Mesenchymal stem cell (in vitro differentiated cells and primary cell): ENCODE measurements around the gene SMIM3.

ENCODE experiments used
- DNase-seq: peaks from one replicate; pipeline ENCODE4 v3.0.0-alpha.2; 2013
- H2AFZ ChIP-seq: one replicate; pipeline ENCODE4 v1.6.1; 2013; ENCODE audit warnings: low read depth, mild to moderate bottlenecking, control low read depth, inconsistent platforms, low read length, moderate library complexity
- H2AK5ac ChIP-seq: 2 replicates; pipeline ENCODE4 v1.6.1; 2013; ENCODE audit warnings: low read length, moderate library complexity, mild to moderate bottlenecking, inconsistent platforms; ENCODE audit not compliant: severe bottlenecking
- H2BK120ac ChIP-seq: one replicate; pipeline ENCODE4 v1.6.1; 2013; ENCODE audit warnings: low read depth, mild to moderate bottlenecking, inconsistent platforms, low read length, moderate library complexity
- H2BK12ac ChIP-seq, 2 experiments: one replicate each; pipeline ENCODE4 v1.6.1; 2013; ENCODE audit warnings: inconsistent platforms in 2 of 2, low read length in 2 of 2, mild to moderate bottlenecking in 2 of 2, moderate library complexity in 2 of 2, control low read depth in 1 of 2
- H2BK15ac ChIP-seq: one replicate; pipeline ENCODE4 v1.6.1; 2013; ENCODE audit warnings: mild to moderate bottlenecking, low read depth, inconsistent platforms; ENCODE audit not compliant: poor library complexity, severe bottlenecking
- H2BK5ac ChIP-seq: 2 replicates; pipeline ENCODE4 v1.6.1; 2013; ENCODE audit warnings: low read depth, mild to moderate bottlenecking, low read length, control low read depth, inconsistent platforms; ENCODE audit not compliant: poor library complexity, severe bottlenecking
- H3K14ac ChIP-seq, 2 experiments: one replicate each; pipeline ENCODE4 v1.6.1; 2013; ENCODE audit warnings: inconsistent platforms in 2 of 2, low read length in 2 of 2, control low read depth in 1 of 2, mild to moderate bottlenecking in 1 of 2, moderate library complexity in 1 of 2
- H3K18ac ChIP-seq, 2 experiments: one replicate each; pipeline ENCODE4 v1.6.1; 2013; ENCODE audit warnings: inconsistent platforms in 2 of 2, low read length in 2 of 2, control low read depth in 1 of 2, low read depth in 1 of 2, mild to moderate bottlenecking in 1 of 2
- H3K23ac ChIP-seq, 2 experiments: one replicate each; pipeline ENCODE4 v1.6.1; 2013; ENCODE audit warnings: inconsistent platforms in 2 of 2, low read length in 2 of 2, mild to moderate bottlenecking in 2 of 2, moderate library complexity in 2 of 2, control low read depth in 1 of 2
- H3K27ac ChIP-seq: 2 replicates; pipeline ENCODE4 v1.5.1; 2013; ENCODE audit warnings: mild to moderate bottlenecking, moderate library complexity, low read length, control low read depth, inconsistent platforms; ENCODE audit not compliant: poor library complexity, severe bottlenecking
- H3K27me3 ChIP-seq, 2 experiments: 2 replicates each; pipeline versions ENCODE4 v1.6.1 to v1.7.0; 2013; ENCODE audit warnings: low read length in 2 of 2, mild to moderate bottlenecking in 2 of 2, moderate library complexity in 2 of 2, control low read depth in 1 of 2, inconsistent platforms in 1 of 2; ENCODE audit not compliant: control insufficient read depth in 1 of 2, insufficient read depth in 1 of 2
- H3K36me3 ChIP-seq, 2 experiments: 2 replicates each; pipeline versions ENCODE4 v1.6.1 to v1.7.0; 2013; ENCODE audit warnings: low read length in 2 of 2, control low read depth in 1 of 2, inconsistent platforms in 1 of 2, low read depth in 1 of 2, mild to moderate bottlenecking in 1 of 2; ENCODE audit not compliant: insufficient read depth in 2 of 2, control insufficient read depth in 1 of 2
- H3K4ac ChIP-seq, 2 experiments: one replicate each; pipeline ENCODE4 v1.6.1; 2013; ENCODE audit warnings: inconsistent platforms in 2 of 2, low read length in 2 of 2, mild to moderate bottlenecking in 2 of 2, moderate library complexity in 2 of 2, control low read depth in 1 of 2, low read depth in 1 of 2
- H3K4me1 ChIP-seq: 2 replicates; pipeline ENCODE4 v1.6.1; 2013; ENCODE audit warnings: low read depth, low read length, control low read depth; ENCODE audit not compliant: control insufficient read depth, insufficient read depth
- H3K4me2 ChIP-seq: 2 replicates; pipeline ENCODE4 v1.6.1; 2013; ENCODE audit warnings: low read length, mild to moderate bottlenecking, inconsistent platforms; ENCODE audit not compliant: poor library complexity, severe bottlenecking
- H3K4me3 ChIP-seq, 2 experiments: 2 replicates each; pipeline versions ENCODE4 v1.5.1 to v1.7.0; 2013; ENCODE audit warnings: low read length in 2 of 2, mild to moderate bottlenecking in 2 of 2, control low read depth in 1 of 2, low read depth in 1 of 2; ENCODE audit not compliant: insufficient read depth in 1 of 2
- H3K79me1 ChIP-seq: replicated peaks from 2 replicates; pipeline ENCODE4 v1.6.1; 2013; ENCODE audit warnings: mild to moderate bottlenecking, control low read depth, low read length, inconsistent platforms; ENCODE audit not compliant: poor library complexity, severe bottlenecking
- H3K9ac ChIP-seq: 2 replicates; pipeline ENCODE4 v1.7.0; 2013; ENCODE audit warnings: mild to moderate bottlenecking, low read length, moderate library complexity
- H3K9me3 ChIP-seq: 2 replicates; pipeline ENCODE4 v1.7.0; 2013; ENCODE audit warnings: mild to moderate bottlenecking, low read length; ENCODE audit not compliant: control insufficient read depth
- H4K8ac ChIP-seq: one replicate; pipeline ENCODE4 v1.6.1; 2013; ENCODE audit warnings: inconsistent platforms, mild to moderate bottlenecking, low read length, moderate library complexity
- H4K91ac ChIP-seq: one replicate; pipeline ENCODE4 v1.6.1; 2013; ENCODE audit warnings: mild to moderate bottlenecking, low read length, inconsistent platforms
- WGBS: methylation state at CpG from one replicate; pipeline ENCODE4 v1.1.7; 2013; ENCODE audit warnings: mixed read lengths; 5-methylcytosine and 5-hydroxymethylcytosine counted together

The SMIM3 gene

GRCh38 chr5:150765011-150765798, 13.4 kb upstream of the SMIM3 start:
- Histone ChIP-seq H3K14ac (no peak overlapping the region), H3K27ac (no peak overlapping the region), H3K4ac (peak overlapping the region in 1 of 2 experiments; percentile 47), H3K9me3 (no peaks in the 10 kb centered on the region), H3K9ac (no peak overlapping the region), H3K4me3 (no peak overlapping the region), H2AFZ (no peak overlapping the region), H2BK5ac (no peak overlapping the region), H3K18ac (peak overlapping the region in 1 of 2 experiments; percentile 46), H3K23ac (no peak overlapping the region), H3K79me1 (no peaks in the 10 kb centered on the region), H3K4me1 (peaks cover 7% of the 10 kb centered on the region), H3K36me3 (peaks cover 0 to 7% of the 10 kb centered on the region in 2 experiments), H2BK15ac (peak overlapping the region; percentile 40), H3K27me3 (no peaks in the 10 kb centered on the region), H4K91ac (no peak overlapping the region), H2BK120ac (peak overlapping the region; percentile 54), H2BK12ac (peak overlapping the region in 1 of 2 experiments; percentile 85), H2AK5ac (no peak overlapping the region), H3K4me2 (no peak overlapping the region), H4K8ac (peak overlapping the region; percentile 81)
- 100% methylated on average over 1 of the region's 2 CpGs for WGBS
- DNase-seq, result no peak

GRCh38 chr5:150765799-150766169, 12.8 kb upstream of the SMIM3 start:
- no CpG with 5 or more reads among the region's 1 CpG for WGBS

DNA sequence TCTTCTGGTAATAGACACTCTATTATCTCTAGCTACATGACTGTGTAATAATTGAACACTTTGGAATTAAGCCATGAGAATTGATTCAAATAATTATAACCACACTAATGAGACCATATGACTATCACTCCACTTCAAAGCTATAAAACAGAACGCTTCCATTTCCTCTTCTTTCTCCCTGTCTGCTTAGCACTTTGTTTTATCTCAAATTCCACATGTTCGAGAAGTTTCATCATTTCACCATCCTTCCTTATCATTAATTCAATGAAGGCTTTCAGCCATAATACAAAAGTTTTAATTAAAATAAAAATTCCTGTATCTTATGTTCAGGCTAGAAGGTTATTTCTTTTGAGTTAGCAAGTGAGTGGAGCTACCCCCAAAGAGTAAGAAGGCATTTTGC, 12.3 kb upstream of the SMIM3 start:
- WGBS, result 73% methylated on average over 2 of the region's 2 CpGs
- no peak overlapping the region for H3K27ac ChIP-seq
- no peak overlapping the region for H3K4me2 ChIP-seq
- H3K4me1 ChIP-seq, result peaks cover 7% of the 10 kb centered on the region
- H3K27me3 ChIP-seq, result no peaks in the 10 kb centered on the region
- H2BK5ac ChIP-seq, result no peak overlapping the region
- no peak overlapping the region for H2BK15ac ChIP-seq
- no peak overlapping the region for H4K8ac ChIP-seq
- no peak overlapping the region for H2BK12ac ChIP-seq
- H2BK120ac ChIP-seq, result no peak overlapping the region
- no peak overlapping the region for H3K9ac ChIP-seq
- no peak overlapping the region for H2AFZ ChIP-seq
- H3K4ac ChIP-seq, result no peak overlapping the region
- H3K23ac ChIP-seq, result no peak overlapping the region
- H3K4me3 ChIP-seq, result no peak overlapping the region
- no peak overlapping the region for H4K91ac ChIP-seq
- H3K18ac ChIP-seq, result no peak overlapping the region
- no peak for DNase-seq
- no peak overlapping the region for H3K14ac ChIP-seq
- H3K36me3 ChIP-seq, result peaks cover 0 to 7% of the 10 kb centered on the region in 2 experiments
- no peaks in the 10 kb centered on the region for H3K9me3 ChIP-seq
- H2AK5ac ChIP-seq, result no peak overlapping the region
- no peaks in the 10 kb centered on the region for H3K79me1 ChIP-seq

More at GRCh38 chr5:150765799-150766169, 12.8 kb upstream of the SMIM3 start:
- no peaks in the 10 kb centered on the region for H3K79me1 ChIP-seq
- H3K9ac ChIP-seq, result no peak overlapping the region
- H2AK5ac ChIP-seq, result no peak overlapping the region
- no peak overlapping the region for H3K14ac ChIP-seq
- H2BK15ac ChIP-seq, result no peak overlapping the region
- no peak overlapping the region for H3K18ac ChIP-seq
- H3K23ac ChIP-seq, result no peak overlapping the region
- H2BK5ac ChIP-seq, result no peak overlapping the region
- peaks cover 7% of the 10 kb centered on the region for H3K4me1 ChIP-seq
- no peak overlapping the region for H2AFZ ChIP-seq
- no peak overlapping the region for H3K4ac ChIP-seq
- H2BK120ac ChIP-seq, result no peak overlapping the region
- no peak overlapping the region for H3K4me2 ChIP-seq
- no peak overlapping the region for H2BK12ac ChIP-seq
- H3K9me3 ChIP-seq, result no peaks in the 10 kb centered on the region
- H3K4me3 ChIP-seq, result no peak overlapping the region
- H3K36me3 ChIP-seq, result peaks cover 0 to 7% of the 10 kb centered on the region in 2 experiments
- DNase-seq, result no peak
- no peak overlapping the region for H4K91ac ChIP-seq
- H3K27me3 ChIP-seq, result no peaks in the 10 kb centered on the region
- H3K27ac ChIP-seq, result no peak overlapping the region
- no peak overlapping the region for H4K8ac ChIP-seq

DNA sequence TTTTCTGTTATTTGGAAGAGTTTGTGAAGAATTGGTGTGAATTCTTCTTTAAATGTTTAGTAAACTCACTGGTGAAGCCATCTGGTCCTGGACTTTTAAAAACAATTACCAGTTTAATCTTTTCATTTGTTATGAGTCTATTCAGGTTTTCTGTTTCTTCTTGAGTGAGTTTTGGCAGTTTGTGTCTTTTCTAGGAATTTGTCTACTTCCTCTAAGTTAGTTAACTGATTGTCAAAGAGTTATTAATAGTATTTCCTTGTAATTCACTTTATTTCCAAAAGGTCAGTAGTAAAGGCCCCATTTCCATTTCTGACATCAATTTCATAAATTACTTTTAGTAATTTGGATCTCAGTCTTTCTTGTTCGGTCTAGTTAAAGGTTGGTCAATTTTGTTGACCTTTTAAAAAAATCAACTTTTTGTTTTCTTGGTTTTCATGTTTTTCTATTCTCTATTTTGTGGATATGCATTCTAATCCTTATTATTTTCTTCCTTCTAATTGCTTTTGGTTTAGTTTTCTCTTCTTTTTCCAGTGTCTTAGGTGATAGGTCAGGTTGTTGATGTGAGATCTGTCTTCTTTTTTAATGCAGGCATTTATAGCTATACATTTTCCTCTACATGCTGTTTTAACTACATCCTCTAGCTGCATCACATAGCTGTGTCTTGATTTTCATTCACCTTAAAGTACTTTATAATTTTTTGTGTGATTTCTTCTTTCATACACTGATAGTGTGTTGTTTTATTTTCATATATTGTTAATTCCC, 7.3 kb upstream of the SMIM3 start:
- Histone ChIP-seq H3K4me3 (no peak overlapping the region), H2BK120ac (no peak overlapping the region), H4K8ac (no peak overlapping the region), H3K14ac (no peak overlapping the region), H3K27ac (no peak overlapping the region), H2BK5ac (no peak overlapping the region), H3K27me3 (no peaks in the 10 kb centered on the region), H3K36me3 (no peaks in the 10 kb centered on the region), H3K4me2 (no peak overlapping the region), H3K9ac (no peak overlapping the region), H2AFZ (no peak overlapping the region), H2AK5ac (no peak overlapping the region), H3K18ac (no peak overlapping the region), H3K4ac (no peak overlapping the region), H3K9me3 (no peaks in the 10 kb centered on the region), H3K79me1 (no peaks in the 10 kb centered on the region), H4K91ac (no peak overlapping the region), H2BK12ac (no peak overlapping the region), H3K23ac (no peak overlapping the region), H2BK15ac (no peak overlapping the region), H3K4me1 (no peaks in the 10 kb centered on the region)
- WGBS, result no CpG with 5 or more reads among the region's 1 CpG
- no peak for DNase-seq
